Measurements from ENCODE around the gene FNDC10. TPM values are rescaled to one million over a fixed set of nuclear protein-coding genes. Genes with fewer than 3 reads are reported as not detected.

FNDC10 gene
- total RNA-seq, 1 donor from 2014 or later: 7.4 TPM

- Histone ChIP-seq H4K20me1 (ENCODE audit: insufficient read depth, low read length) (peaks cover 95% of the 10 kb centered on the region), H3K27me3 (ENCODE audit: insufficient read depth, low read length) (no peaks in the 10 kb centered on the region), H3K4me2 (ENCODE audit: low read length) (no peak overlapping the region), H3K4me3 (ENCODE audit: insufficient read depth, low read depth, low read length) (no peak overlapping the region), H2AFZ (ENCODE audit: low read depth, low read length) (no peak overlapping the region), H3K9ac (ENCODE audit: low read length) (no peak overlapping the region), H3K79me2 (ENCODE audit: insufficient read depth, low read length) (peaks cover 83% of the 10 kb centered on the region), H3K4me1 (ENCODE audit: insufficient read depth, low read length) (peaks cover 6% of the 10 kb centered on the region), H3K36me3 (ENCODE audit: insufficient read depth, low read length) (peaks cover 24% of the 10 kb centered on the region), H3K9me3 (ENCODE audit: insufficient read depth, low read depth, low read length) (no peaks in the 10 kb centered on the region), H3K27ac (ENCODE audit: low read depth, low read length) (no peak overlapping the region)
- Mint-ChIP-seq H3K27me3 (ENCODE audit: low read depth, unreplicated experiment) (no peaks in the 10 kb centered on the region), H3K9me3 (ENCODE audit: unreplicated experiment) (no peaks in the 10 kb centered on the region), H3K4me3 (ENCODE audit: unreplicated experiment) (no peak overlapping the region), H3K36me3 (ENCODE audit: low read depth, unreplicated experiment) (peaks cover 26% of the 10 kb centered on the region), H3K27ac (ENCODE audit: unreplicated experiment) (no peak overlapping the region), H3K4me1 (ENCODE audit: low read depth, unreplicated experiment) (peaks cover 9% of the 10 kb centered on the region)
- no peak for DNase-seq (ENCODE audit: low read depth)
- TF ChIP-seq EZH2 (IDR thresholded peaks at IDR 0.05; ENCODE audit: insufficient read depth, low read length) (no peak), CTCF (IDR thresholded peaks at IDR 0.05; ENCODE audit: insufficient read depth, low read depth, low read length) (no peak)
- FAIRE-seq: no peak
Measured at GRCh38 chr1:1562556-1563195, 37.3 kb downstream of the FNDC10 start.

GRCh38 chr1:1561801-1562470, 38.0 kb downstream of the FNDC10 start:
- DNase-seq (ENCODE audit: low read depth): no peak
- Histone ChIP-seq H4K20me1 (ENCODE audit: insufficient read depth, low read length) (peaks cover 91% of the 10 kb centered on the region), H2AFZ (ENCODE audit: low read depth, low read length) (no peak overlapping the region), H3K9ac (ENCODE audit: low read length) (no peak overlapping the region), H3K36me3 (ENCODE audit: insufficient read depth, low read length) (peaks cover 24% of the 10 kb centered on the region), H3K27me3 (ENCODE audit: insufficient read depth, low read length) (no peaks in the 10 kb centered on the region), H3K4me2 (ENCODE audit: low read length) (no peak overlapping the region), H3K9me3 (ENCODE audit: insufficient read depth, low read depth, low read length) (no peaks in the 10 kb centered on the region), H3K79me2 (ENCODE audit: insufficient read depth, low read length) (peaks cover 77% of the 10 kb centered on the region), H3K4me3 (ENCODE audit: insufficient read depth, low read depth, low read length) (no peak overlapping the region), H3K27ac (ENCODE audit: low read depth, low read length) (no peak overlapping the region), H3K4me1 (ENCODE audit: insufficient read depth, low read length) (peaks cover under 1% of the 10 kb centered on the region)
- Mint-ChIP-seq H3K36me3 (ENCODE audit: low read depth, unreplicated experiment) (peaks cover 26% of the 10 kb centered on the region), H3K27me3 (ENCODE audit: low read depth, unreplicated experiment) (no peaks in the 10 kb centered on the region), H3K4me1 (ENCODE audit: low read depth, unreplicated experiment) (peaks cover 2% of the 10 kb centered on the region), H3K4me3 (ENCODE audit: unreplicated experiment) (no peak overlapping the region), H3K9me3 (ENCODE audit: unreplicated experiment) (no peaks in the 10 kb centered on the region), H3K27ac (ENCODE audit: unreplicated experiment) (no peak overlapping the region)
- TF ChIP-seq EZH2 (IDR thresholded peaks at IDR 0.05; ENCODE audit: insufficient read depth, low read length): no peak
- no peak for TF ChIP-seq CTCF (IDR thresholded peaks at IDR 0.05; ENCODE audit: insufficient read depth, low read depth, low read length)
- no peak for FAIRE-seq

- Histone ChIP-seq H3K4me2 (ENCODE audit: low read length) (no peak overlapping the region), H3K9ac (ENCODE audit: low read length) (no peak overlapping the region), H3K79me2 (ENCODE audit: insufficient read depth, low read length) (peaks cover 63% of the 10 kb centered on the region), H3K36me3 (ENCODE audit: insufficient read depth, low read length) (peaks cover 20% of the 10 kb centered on the region), H3K9me3 (ENCODE audit: insufficient read depth, low read depth, low read length) (no peaks in the 10 kb centered on the region), H4K20me1 (ENCODE audit: insufficient read depth, low read length) (peaks cover 88% of the 10 kb centered on the region), H3K4me3 (ENCODE audit: insufficient read depth, low read depth, low read length) (no peak overlapping the region), H3K27me3 (ENCODE audit: insufficient read depth, low read length) (no peaks in the 10 kb centered on the region), H3K4me1 (ENCODE audit: insufficient read depth, low read length) (peaks cover 2% of the 10 kb centered on the region), H3K27ac (ENCODE audit: low read depth, low read length) (no peak overlapping the region), H2AFZ (ENCODE audit: low read depth, low read length) (no peak overlapping the region)
- no peak for DNase-seq (ENCODE audit: low read depth)
- Mint-ChIP-seq H3K27ac (ENCODE audit: unreplicated experiment) (no peak overlapping the region), H3K4me3 (ENCODE audit: unreplicated experiment) (no peak overlapping the region), H3K27me3 (ENCODE audit: low read depth, unreplicated experiment) (no peaks in the 10 kb centered on the region), H3K9me3 (ENCODE audit: unreplicated experiment) (no peaks in the 10 kb centered on the region), H3K4me1 (ENCODE audit: low read depth, unreplicated experiment) (peaks cover 2% of the 10 kb centered on the region), H3K36me3 (ENCODE audit: low read depth, unreplicated experiment) (peaks cover 28% of the 10 kb centered on the region)
- no peak for FAIRE-seq
- no peak for TF ChIP-seq EZH2 (IDR thresholded peaks at IDR 0.05; ENCODE audit: insufficient read depth, low read length)
- TF ChIP-seq CTCF (IDR thresholded peaks at IDR 0.05; ENCODE audit: insufficient read depth, low read depth, low read length): no peak
Measured at GRCh38 chr1:1560178-1560577, 39.8 kb downstream of the FNDC10 start.
